Measurements from ENCODE around the gene HNRNPC. TPM values are rescaled to one million over a fixed set of nuclear protein-coding genes. Genes with fewer than 3 reads are reported as not detected.
A peak's percentile ranks its signal among the peaks of the same experiment; 100 is the strongest.

The HNRNPC gene
- total RNA-seq, 1 experiment from 2014 or later: 843 TPM

DNA sequence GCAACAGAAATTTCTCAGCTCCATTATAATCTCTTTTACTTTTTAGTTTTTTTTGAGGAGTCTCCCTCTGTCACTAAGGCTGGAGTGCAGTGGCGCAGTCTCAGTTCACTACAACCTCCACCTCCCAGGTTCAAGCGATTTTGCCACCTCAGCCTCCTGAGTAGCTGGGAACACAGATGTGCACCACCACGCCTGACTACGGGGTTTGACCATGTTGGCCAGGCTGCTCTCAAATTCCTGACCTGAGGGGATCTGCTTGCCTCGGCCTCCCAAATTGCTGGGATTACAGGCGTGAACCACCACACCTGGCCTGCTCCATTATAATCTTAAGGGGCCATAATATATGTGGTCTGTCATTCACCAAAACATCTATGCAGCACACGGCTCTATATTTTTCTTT lies 23.4 kb downstream of the HNRNPC start:
- CTCF ChIA-PET: no interaction called here
- ATAC-seq (0 out of 2 replicates have a peak, but pooled peaks have one; percentile 16), DNase-seq (ENCODE audit: low read depth, low spot score) (no peak)
- peaks cover 91% of the 10 kb centered on the region for H4K20me1 ChIP-seq (ENCODE audit: insufficient read depth)
- RAD21 ChIA-PET (ENCODE audit: low non-redundant PET in 1 of 2, low total read pairs in 2 of 2, uncharacterized antibody in 2 of 2, unreplicated experiment in 2 of 2): no interaction called here
- H3K36me3 ChIP-seq (ENCODE audit: control insufficient read depth in 1 of 2, insufficient read depth in 2 of 2, low read length in 2 of 2): peaks cover 56 to 57% of the 10 kb centered on the region in 2 experiments
- POLR2A ChIA-PET: no interaction called here
- no peak overlapping the region for H2AFZ ChIP-seq (ENCODE audit: low read depth, low read length, poor library complexity, severe bottlenecking)
- H3K4me1 ChIP-seq (ENCODE audit: control insufficient read depth in 1 of 2, insufficient read depth in 2 of 2, low read length in 2 of 2): no peaks in the 10 kb centered on the region
- intact Hi-C loops (cut with micrococcal nuclease): no loop called here
- H3K27ac ChIP-seq (ENCODE audit: low read depth, low read length): no peak overlapping the region
- no peak overlapping the region for H3K4me2 ChIP-seq (ENCODE audit: low read length)
- peaks cover 100% of the 10 kb centered on the region for H3K79me2 ChIP-seq (ENCODE audit: insufficient read depth, low read length)
- H3K4me3 ChIP-seq (replicated peaks in 1 of 2; ENCODE audit: low read depth in 1 of 2, low read length in 2 of 2): no peak overlapping the region
- H3K9me2 ChIP-seq (ENCODE audit: insufficient read depth): no peaks in the 10 kb centered on the region
- no peaks in the 10 kb centered on the region for H3K27me3 ChIP-seq (ENCODE audit: insufficient read depth, low read length)
- no peaks in the 10 kb centered on the region for H3K9me3 ChIP-seq (ENCODE audit: control insufficient read depth in 1 of 2, insufficient read depth in 1 of 2, low read depth in 1 of 2, low read length in 2 of 2)
- H3K9ac ChIP-seq (ENCODE audit: low read length): no peak overlapping the region
- TF ChIP-seq SRF (IDR thresholded peaks at IDR 0.05; ENCODE audit: low read depth) (no peak), ELF1 (IDR thresholded peaks at IDR 0.05; ENCODE audit: borderline replicate concordance, low read depth) (no peak), FOSL1 (IDR thresholded peaks at IDR 0.05; ENCODE audit: low read depth) (no peak), CBX3 (IDR thresholded peaks at IDR 0.05; ENCODE audit: low read depth) (no peak), SIN3A (IDR thresholded peaks at IDR 0.05; ENCODE audit: low read depth) (no peak), EGR1 (IDR thresholded peaks at IDR 0.05; ENCODE audit: low read depth) (no peak), YY1 (IDR thresholded peaks at IDR 0.05; ENCODE audit: extremely low read depth, insufficient replicate concordance, low read depth, low read length) (no peak), EZH2 (IDR thresholded peaks at IDR 0.05) (no peak), JUND (IDR thresholded peaks at IDR 0.05) (no peak), EZH2phosphoT487 (IDR thresholded peaks at IDR 0.05; ENCODE audit: borderline replicate concordance) (no peak), CEBPB (IDR thresholded peaks at IDR 0.05; ENCODE audit: low read depth) (no peak), SP1 (IDR thresholded peaks at IDR 0.05; ENCODE audit: low read depth) (no peak), ZFX (IDR thresholded peaks at IDR 0.05) (no peak), TCF7L2 (IDR thresholded peaks at IDR 0.05; ENCODE audit: borderline replicate concordance, extremely low read depth, insufficient read depth, insufficient read length) (no peak), POLR2A (IDR thresholded peaks at IDR 0.05; ENCODE audit: borderline replicate concordance, extremely low read depth, insufficient read depth, insufficient read length) (no peak), POLR2AphosphoS5 (IDR thresholded peaks at IDR 0.05; ENCODE audit: low read depth, low read length) (no peak), ZNF274 (IDR thresholded peaks at IDR 0.05; ENCODE audit: low read depth, low read length) (no peak)
- TF ChIP-seq, protein P1, sequence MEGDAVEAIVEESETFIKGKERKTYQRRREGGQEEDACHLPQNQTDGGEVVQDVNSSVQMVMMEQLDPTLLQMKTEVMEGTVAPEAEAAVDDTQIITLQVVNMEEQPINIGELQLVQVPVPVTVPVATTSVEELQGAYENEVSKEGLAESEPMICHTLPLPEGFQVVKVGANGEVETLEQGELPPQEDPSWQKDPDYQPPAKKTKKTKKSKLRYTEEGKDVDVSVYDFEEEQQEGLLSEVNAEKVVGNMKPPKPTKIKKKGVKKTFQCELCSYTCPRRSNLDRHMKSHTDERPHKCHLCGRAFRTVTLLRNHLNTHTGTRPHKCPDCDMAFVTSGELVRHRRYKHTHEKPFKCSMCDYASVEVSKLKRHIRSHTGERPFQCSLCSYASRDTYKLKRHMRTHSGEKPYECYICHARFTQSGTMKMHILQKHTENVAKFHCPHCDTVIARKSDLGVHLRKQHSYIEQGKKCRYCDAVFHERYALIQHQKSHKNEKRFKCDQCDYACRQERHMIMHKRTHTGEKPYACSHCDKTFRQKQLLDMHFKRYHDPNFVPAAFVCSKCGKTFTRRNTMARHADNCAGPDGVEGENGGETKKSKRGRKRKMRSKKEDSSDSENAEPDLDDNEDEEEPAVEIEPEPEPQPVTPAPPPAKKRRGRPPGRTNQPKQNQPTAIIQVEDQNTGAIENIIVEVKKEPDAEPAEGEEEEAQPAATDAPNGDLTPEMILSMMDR (IDR thresholded peaks at IDR 0.05 in 2 of 3, conservative IDR thresholded peaks at IDR 0.05 in 1 of 3; ENCODE audit: borderline replicate concordance in 1 of 3, insufficient read depth in 1 of 3, low read depth in 2 of 3, low read length in 2 of 3): no peak
- TF ChIP-seq, protein P2, sequence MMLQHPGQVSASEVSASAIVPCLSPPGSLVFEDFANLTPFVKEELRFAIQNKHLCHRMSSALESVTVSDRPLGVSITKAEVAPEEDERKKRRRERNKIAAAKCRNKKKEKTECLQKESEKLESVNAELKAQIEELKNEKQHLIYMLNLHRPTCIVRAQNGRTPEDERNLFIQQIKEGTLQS (IDR thresholded peaks at IDR 0.05): no peak
- TF ChIP-seq, protein P3, sequence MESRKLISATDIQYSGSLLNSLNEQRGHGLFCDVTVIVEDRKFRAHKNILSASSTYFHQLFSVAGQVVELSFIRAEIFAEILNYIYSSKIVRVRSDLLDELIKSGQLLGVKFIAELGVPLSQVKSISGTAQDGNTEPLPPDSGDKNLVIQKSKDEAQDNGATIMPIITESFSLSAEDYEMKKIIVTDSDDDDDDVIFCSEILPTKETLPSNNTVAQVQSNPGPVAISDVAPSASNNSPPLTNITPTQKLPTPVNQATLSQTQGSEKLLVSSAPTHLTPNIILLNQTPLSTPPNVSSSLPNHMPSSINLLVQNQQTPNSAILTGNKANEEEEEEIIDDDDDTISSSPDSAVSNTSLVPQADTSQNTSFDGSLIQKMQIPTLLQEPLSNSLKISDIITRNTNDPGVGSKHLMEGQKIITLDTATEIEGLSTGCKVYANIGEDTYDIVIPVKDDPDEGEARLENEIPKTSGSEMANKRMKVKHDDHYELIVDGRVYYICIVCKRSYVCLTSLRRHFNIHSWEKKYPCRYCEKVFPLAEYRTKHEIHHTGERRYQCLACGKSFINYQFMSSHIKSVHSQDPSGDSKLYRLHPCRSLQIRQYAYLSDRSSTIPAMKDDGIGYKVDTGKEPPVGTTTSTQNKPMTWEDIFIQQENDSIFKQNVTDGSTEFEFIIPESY (IDR thresholded peaks at IDR 0.05; ENCODE audit: extremely low read depth, insufficient replicate concordance, low read length): no peak
- BruUV-seq (replicated peaks): no TSS peak

Measured in HCT116 (cell line).